Mesothelial cell of epicardium (in vitro differentiated cells): ENCODE results near the gene BRME1. TPM values are rescaled to one million over a fixed set of nuclear protein-coding genes. Genes with fewer than 3 reads are reported as not detected.

Source experiments
- DNase-seq, 2 experiments: peaks; one replicate each; pipeline ENCODE4 v3.0.0; 2021; ENCODE audit warnings: low spot score in 2 of 2; ENCODE audit not compliant: unreplicated experiment in 2 of 2
- H3K27ac Mint-ChIP-seq: 2 replicates; pipeline ENCODE4 v1.8.0; 2021; ENCODE audit warnings: mixed read lengths
- H3K27me3 Mint-ChIP-seq: 2 replicates; pipeline ENCODE4 v1.8.0; 2021; ENCODE audit warnings: low read depth, mixed read lengths
- H3K36me3 Mint-ChIP-seq: 2 replicates; pipeline ENCODE4 v1.8.0; 2021; ENCODE audit warnings: mixed read lengths
- H3K4me1 Mint-ChIP-seq: 2 replicates; pipeline ENCODE4 v1.8.0; 2021; ENCODE audit warnings: mixed read lengths
- H3K4me3 Mint-ChIP-seq: 2 replicates; pipeline ENCODE4 v1.8.0; 2021; ENCODE audit warnings: mild to moderate bottlenecking, moderate library complexity, mixed read lengths
- H3K9me3 Mint-ChIP-seq: 2 replicates; pipeline ENCODE4 v1.8.0; 2021; ENCODE audit warnings: mixed read lengths
- total RNA-seq: library from RNA; stranded (reverse); gene quantifications from 3 replicates; pipeline ENCODE4 v1.2.1, GENCODE V29; 2021
- TF ChIP-seq, protein P1 (sequence below): fragments of 200-600 bp; sonication (generic); IDR thresholded peaks from one replicate; pipeline ENCODE4 v1.5.0; 2021; ENCODE audit warnings: antibody characterized with exemption; ENCODE audit not compliant: unreplicated experiment

Gene BRME1
- total RNA-seq, 1 donor from 2014 or later, result 6.3 TPM

DNA sequence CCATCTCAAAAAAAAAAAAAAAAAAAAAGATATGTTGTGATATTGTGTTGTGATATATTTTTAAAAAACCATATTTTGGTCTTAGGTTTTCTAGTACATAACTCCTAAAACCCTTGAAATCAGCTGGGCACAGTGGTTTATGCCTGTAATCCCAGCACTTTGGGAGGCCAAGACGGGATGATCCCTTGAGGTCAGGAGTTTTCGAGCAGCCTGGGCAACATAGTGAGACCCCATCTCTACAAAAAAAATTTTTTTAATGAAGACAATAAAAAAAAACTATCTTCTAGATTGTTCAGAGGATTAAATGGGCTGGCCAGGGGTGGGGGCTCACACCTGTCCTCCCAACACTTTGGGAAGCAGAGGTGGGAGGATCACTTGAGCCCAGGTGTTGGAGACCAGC, 45.1 kb upstream of the BRME1 start:
- peaks cover 10% of the 10 kb centered on the region for H3K4me1 Mint-ChIP-seq

GRCh38 chr19:13946414-13946813, 40.5 kb upstream of the BRME1 start:
- H3K27me3 Mint-ChIP-seq, result no peaks in the 10 kb centered on the region
- H3K27ac Mint-ChIP-seq, result no peak overlapping the region
- H3K4me1 Mint-ChIP-seq, result no peaks in the 10 kb centered on the region
- H3K4me3 Mint-ChIP-seq, result no peak overlapping the region
- H3K36me3 Mint-ChIP-seq, result no peaks in the 10 kb centered on the region
- DNase-seq, result no peak
- TF ChIP-seq, protein P1, sequence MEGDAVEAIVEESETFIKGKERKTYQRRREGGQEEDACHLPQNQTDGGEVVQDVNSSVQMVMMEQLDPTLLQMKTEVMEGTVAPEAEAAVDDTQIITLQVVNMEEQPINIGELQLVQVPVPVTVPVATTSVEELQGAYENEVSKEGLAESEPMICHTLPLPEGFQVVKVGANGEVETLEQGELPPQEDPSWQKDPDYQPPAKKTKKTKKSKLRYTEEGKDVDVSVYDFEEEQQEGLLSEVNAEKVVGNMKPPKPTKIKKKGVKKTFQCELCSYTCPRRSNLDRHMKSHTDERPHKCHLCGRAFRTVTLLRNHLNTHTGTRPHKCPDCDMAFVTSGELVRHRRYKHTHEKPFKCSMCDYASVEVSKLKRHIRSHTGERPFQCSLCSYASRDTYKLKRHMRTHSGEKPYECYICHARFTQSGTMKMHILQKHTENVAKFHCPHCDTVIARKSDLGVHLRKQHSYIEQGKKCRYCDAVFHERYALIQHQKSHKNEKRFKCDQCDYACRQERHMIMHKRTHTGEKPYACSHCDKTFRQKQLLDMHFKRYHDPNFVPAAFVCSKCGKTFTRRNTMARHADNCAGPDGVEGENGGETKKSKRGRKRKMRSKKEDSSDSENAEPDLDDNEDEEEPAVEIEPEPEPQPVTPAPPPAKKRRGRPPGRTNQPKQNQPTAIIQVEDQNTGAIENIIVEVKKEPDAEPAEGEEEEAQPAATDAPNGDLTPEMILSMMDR, result no peak
- H3K9me3 Mint-ChIP-seq, result no peaks in the 10 kb centered on the region

More for the DNA sequence above, 45.1 kb upstream of the BRME1 start:
- Mint-ChIP-seq H3K27me3 (no peaks in the 10 kb centered on the region), H3K27ac (no peak overlapping the region), H3K9me3 (no peaks in the 10 kb centered on the region), H3K36me3 (no peaks in the 10 kb centered on the region), H3K4me3 (no peak overlapping the region)
- no peak for DNase-seq
- TF ChIP-seq, protein P1, result no peak

- TF ChIP-seq, protein P1, result no peak
- no peaks in the 10 kb centered on the region for H3K36me3 Mint-ChIP-seq
- H3K4me3 Mint-ChIP-seq, result no peak overlapping the region
- H3K4me1 Mint-ChIP-seq, result peaks cover 4% of the 10 kb centered on the region
- DNase-seq, result no peak
- H3K9me3 Mint-ChIP-seq, result no peaks in the 10 kb centered on the region
- peaks cover 3% of the 10 kb centered on the region for H3K27me3 Mint-ChIP-seq
- no peak overlapping the region for H3K27ac Mint-ChIP-seq
Observed at GRCh38 chr19:13942023-13942684, 36.2 kb upstream of the BRME1 start.

GRCh38 chr19:13938301-13939064, 32.6 kb upstream of the BRME1 start, which contains the start of gene PODNL1:
PODNL1 (minus strand) TSS chr19:13938417; CDS start chr19:13938181, 236 bp downstream.
- TF ChIP-seq, protein P1, result no peak
- Mint-ChIP-seq H3K4me3 (no peak within 1 kb of the TSS), H3K27ac (no peak within 1 kb of the TSS), H3K27me3 (peaks cover 4% of the 10 kb centered on the region), H3K9me3 (no peaks in the 10 kb centered on the region), H3K4me1 (peaks cover 4% of the 10 kb centered on the region), H3K36me3 (no peaks in the 10 kb centered on the region)
- DNase-seq, result no peak

- H3K27ac Mint-ChIP-seq, result no peak overlapping the region
- peaks cover 4% of the 10 kb centered on the region for H3K4me1 Mint-ChIP-seq
- peaks cover 4% of the 10 kb centered on the region for H3K27me3 Mint-ChIP-seq
- H3K9me3 Mint-ChIP-seq, result no peaks in the 10 kb centered on the region
- no peak for DNase-seq
- H3K4me3 Mint-ChIP-seq, result no peak overlapping the region
- no peaks in the 10 kb centered on the region for H3K36me3 Mint-ChIP-seq
- TF ChIP-seq, protein P1, result no peak
Observed at GRCh38 chr19:13937479-13938300, 31.8 kb upstream of the BRME1 start.
